GM12878 (cell line): ENCODE measurements around the gene OVOL1.

Experiments used
- ATF2 ChIP-seq: IDR thresholded peaks from 2 replicates; pipeline ENCODE4 v1.6.1; 2012; ENCODE audit warnings: low read length, inconsistent platforms
- EZH2 ChIP-seq: IDR thresholded peaks from 2 replicates; pipeline ENCODE4 v1.6.1; 2012; ENCODE audit warnings: low read depth, mild to moderate bottlenecking, control low read depth, inconsistent platforms, low read length, borderline replicate concordance; ENCODE audit not compliant: control insufficient read depth
- FOXK2 ChIP-seq: fragments of 450-650 bp; IDR thresholded peaks from 2 replicates; pipeline ENCODE4 v1.6.1; 2017; ENCODE audit warnings: mild to moderate bottlenecking, moderate library complexity
- IRF3 ChIP-seq: fragments of 450-650 bp; IDR thresholded peaks from 2 replicates; pipeline ENCODE4 v1.6.1; 2014; ENCODE audit warnings: mild to moderate bottlenecking
- NFIC ChIP-seq: IDR thresholded peaks from 2 replicates; pipeline ENCODE4 v1.6.1; 2012; ENCODE audit warnings: low read depth, mild to moderate bottlenecking, inconsistent platforms, low read length, moderate library complexity
- PAX8 ChIP-seq: fragments of 450-650 bp; IDR thresholded peaks from 2 replicates; pipeline ENCODE4 v1.6.1; 2017; ENCODE audit warnings: mild to moderate bottlenecking, moderate library complexity
- POLR2AphosphoS2 ChIP-seq: IDR thresholded peaks from 2 replicates; pipeline ENCODE4 v1.6.1; 2011; ENCODE audit warnings: low read depth, mild to moderate bottlenecking, low read length, improper control_type of control experiment, moderate library complexity
- RAD21 ChIP-seq: IDR thresholded peaks from 2 replicates; pipeline ENCODE4 v1.6.1; 2011; ENCODE audit warnings: mild to moderate bottlenecking, low read depth, low read length, moderate library complexity; ENCODE audit not compliant: insufficient read depth
- RBBP5 ChIP-seq: fragments of 200-600 bp; sonication (generic); conservative IDR thresholded peaks from 2 replicates; pipeline ENCODE4 v1.6.1; 2016
- RELA ChIP-seq: fragments of 450-650 bp; IDR thresholded peaks from 2 replicates; pipeline ENCODE4 v1.8.0; 2014; ENCODE audit warnings: borderline replicate concordance; ENCODE audit not compliant: partially characterized antibody
- SP1 ChIP-seq: IDR thresholded peaks from one replicate; pipeline ENCODE4 v1.6.1; 2011; ENCODE audit warnings: low read depth, low read length
- ZNF24 ChIP-seq: fragments of 450-650 bp; IDR thresholded peaks from 2 replicates; pipeline ENCODE4 v1.6.1; 2017; ENCODE audit warnings: antibody characterized with exemption, mild to moderate bottlenecking

DNA sequence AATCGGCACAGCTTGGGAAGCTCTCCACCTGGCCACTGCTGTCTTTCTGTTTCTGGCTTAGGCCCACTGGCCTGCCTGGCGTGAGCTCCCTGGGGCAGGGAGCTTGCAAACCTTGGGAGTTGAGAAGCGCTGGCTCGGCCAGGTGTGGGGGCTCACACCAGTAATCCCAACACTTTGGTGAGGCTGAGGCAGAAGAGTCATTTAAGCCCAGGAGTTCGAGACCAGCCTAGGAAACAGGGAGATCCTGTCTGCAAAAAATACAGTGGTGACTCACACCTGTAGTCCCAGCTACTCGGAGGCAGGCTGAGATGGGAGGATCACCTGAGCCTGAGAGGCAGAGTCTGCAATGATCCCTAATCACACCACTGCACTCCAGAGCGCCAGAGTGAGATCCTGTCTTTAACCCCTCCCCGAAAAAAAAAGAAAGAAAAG lies 10.1 kb upstream of the OVOL1 start:
- TF ChIP-seq POLR2AphosphoS2 (no peak), IRF3 (no peak), ATF2 (no peak), NFIC (no peak), EZH2 (no peak), FOXK2 (no peak), ZNF24 (no peak), RAD21 (no peak), PAX8 (no peak), RELA (no peak), RBBP5 (no peak), SP1 (no peak)
